Thyroid gland (tissue), 4 donors: Measurements from ENCODE around the gene RAB15.

Source experiments
- CTCF ChIP-seq, 6 experiments: fragments of 200-600 bp in 3 of 6; fragments of 450-650 bp in 3 of 6; sonication (generic) in 3 of 6; IDR thresholded peaks; one replicate each; pipeline ENCODE4 v1.5.1; 2016 to 2019; ENCODE audit warnings: antibody characterized with exemption in 6 of 6, mild to moderate bottlenecking in 2 of 6, inconsistent platforms in 1 of 6, moderate library complexity in 1 of 6
- POLR2A ChIP-seq, 2 donors: fragments of 450-650 bp; IDR thresholded peaks; one replicate each; pipeline ENCODE4 v1.6.1; 2017; ENCODE audit warnings: antibody characterized with exemption in 2 of 2, mild to moderate bottlenecking in 2 of 2, moderate library complexity in 1 of 2

DNA sequence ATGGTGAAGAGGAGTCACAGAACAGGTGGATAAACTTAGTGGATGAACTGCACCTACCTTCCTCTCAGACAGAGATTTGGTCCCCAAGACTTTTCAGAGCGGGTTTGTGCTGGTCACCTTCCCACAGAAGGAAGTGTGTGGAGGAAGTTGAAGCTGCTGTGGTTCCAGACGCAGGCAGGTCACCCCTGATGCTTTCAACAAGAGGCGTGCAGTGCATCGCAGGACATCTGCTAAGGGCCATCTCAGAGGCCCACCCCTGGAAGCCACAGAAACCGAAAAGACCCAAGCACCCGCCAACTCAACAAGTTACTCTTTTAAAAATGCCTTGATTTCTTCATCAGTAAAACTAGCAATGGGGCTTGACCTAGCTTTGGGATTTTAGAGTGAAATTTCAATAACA, 28.6 kb downstream of the RAB15 start:
- TF ChIP-seq POLR2A (IDR thresholded peaks at IDR 0.05) (no peak), CTCF (IDR thresholded peaks at IDR 0.05) (no peak)
